Progenitor cell of endocrine pancreas (in vitro differentiated cells): Measurements from ENCODE around the gene CHST13. TPM values are rescaled to one million over a fixed set of nuclear protein-coding genes. Genes with fewer than 3 reads are reported as not detected.
A peak's percentile ranks its signal among the peaks of the same experiment; 100 is the strongest.

Source experiments
- DNase-seq: peaks from one replicate; pipeline ENCODE4 v3.0.0; 2021; ENCODE audit warnings: low spot score; ENCODE audit not compliant: unreplicated experiment
- H3K27ac Mint-ChIP-seq: 2 replicates; pipeline ENCODE4 v1.8.0; 2021; ENCODE audit warnings: mild to moderate bottlenecking, moderate library complexity, mixed read lengths
- H3K27me3 Mint-ChIP-seq: 2 replicates; pipeline ENCODE4 v1.8.0; 2021; ENCODE audit warnings: mixed read lengths
- H3K36me3 Mint-ChIP-seq: 2 replicates; pipeline ENCODE4 v1.8.0; 2022; ENCODE audit warnings: mixed read lengths; ENCODE audit not compliant: insufficient read depth
- H3K4me1 Mint-ChIP-seq: 2 replicates; pipeline ENCODE4 v1.8.0; 2021; ENCODE audit warnings: low read depth, mixed read lengths
- H3K4me3 Mint-ChIP-seq: 2 replicates; pipeline ENCODE4 v1.8.0; 2021; ENCODE audit warnings: low read depth, mild to moderate bottlenecking, moderate library complexity, mixed read lengths
- H3K9me3 Mint-ChIP-seq: 2 replicates; pipeline ENCODE4 v1.8.0; 2021; ENCODE audit warnings: low read depth, mixed read lengths
- total RNA-seq: library from RNA; stranded (reverse); gene quantifications from 2 replicates; pipeline ENCODE4 v1.2.1, GENCODE V29; 2021
- TF ChIP-seq, protein P1 (sequence below): fragments of 200-600 bp; sonication (generic); IDR thresholded peaks from one replicate; pipeline ENCODE4 v1.5.0; 2021; ENCODE audit warnings: antibody characterized with exemption, mild to moderate bottlenecking; ENCODE audit not compliant: unreplicated experiment

CHST13 gene
- total RNA-seq, 1 donor from 2014 or later, result 0.36 TPM

DNA sequence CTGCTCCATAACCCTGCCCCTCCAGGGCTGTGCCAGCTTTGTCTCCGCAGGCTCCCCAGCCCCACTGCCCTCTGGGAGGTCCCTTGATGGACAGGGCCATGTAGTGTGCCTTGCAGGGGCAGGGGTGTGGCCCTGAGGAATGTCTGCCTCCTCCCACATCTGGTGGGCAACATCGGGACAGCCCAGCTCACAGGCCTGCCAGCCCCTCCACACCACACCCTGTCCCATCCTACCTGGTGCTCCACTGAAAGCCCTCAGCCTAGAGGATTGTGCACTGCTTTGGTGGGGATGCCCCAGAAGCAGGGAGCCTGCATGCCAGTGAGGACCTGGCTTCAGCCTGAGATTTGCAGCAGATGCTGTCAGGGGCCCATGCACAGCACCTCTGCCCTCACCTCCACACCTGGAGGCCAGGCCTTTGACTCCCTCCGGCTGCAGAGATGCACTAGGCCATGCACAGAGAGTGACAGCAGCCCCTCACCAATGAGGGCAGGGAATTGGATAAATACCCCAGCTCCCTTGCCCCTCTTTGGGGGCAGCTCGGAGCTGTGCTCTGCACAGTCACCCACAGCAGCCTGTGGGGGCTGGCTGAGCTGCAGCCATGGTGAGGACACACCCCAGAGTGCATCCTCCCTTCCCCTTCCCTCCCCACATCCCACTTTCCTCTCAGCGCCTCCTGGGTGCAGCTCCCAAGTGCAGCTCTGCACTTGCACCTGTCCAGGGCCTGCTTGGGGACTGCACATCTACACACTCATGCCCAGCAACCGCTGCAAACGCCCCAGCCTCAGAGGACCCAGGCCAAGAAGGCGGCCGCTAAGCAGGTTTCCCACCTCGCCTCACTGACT, 32.1 kb downstream of the CHST13 start:
- no peaks in the 10 kb centered on the region for H3K4me1 Mint-ChIP-seq
- no peaks in the 10 kb centered on the region for H3K9me3 Mint-ChIP-seq
- H3K27ac Mint-ChIP-seq, result no peak overlapping the region
- peak; percentile 6 for DNase-seq
- no peak overlapping the region for H3K4me3 Mint-ChIP-seq
- H3K27me3 Mint-ChIP-seq, result peaks cover 3% of the 10 kb centered on the region
- TF ChIP-seq, protein P1, sequence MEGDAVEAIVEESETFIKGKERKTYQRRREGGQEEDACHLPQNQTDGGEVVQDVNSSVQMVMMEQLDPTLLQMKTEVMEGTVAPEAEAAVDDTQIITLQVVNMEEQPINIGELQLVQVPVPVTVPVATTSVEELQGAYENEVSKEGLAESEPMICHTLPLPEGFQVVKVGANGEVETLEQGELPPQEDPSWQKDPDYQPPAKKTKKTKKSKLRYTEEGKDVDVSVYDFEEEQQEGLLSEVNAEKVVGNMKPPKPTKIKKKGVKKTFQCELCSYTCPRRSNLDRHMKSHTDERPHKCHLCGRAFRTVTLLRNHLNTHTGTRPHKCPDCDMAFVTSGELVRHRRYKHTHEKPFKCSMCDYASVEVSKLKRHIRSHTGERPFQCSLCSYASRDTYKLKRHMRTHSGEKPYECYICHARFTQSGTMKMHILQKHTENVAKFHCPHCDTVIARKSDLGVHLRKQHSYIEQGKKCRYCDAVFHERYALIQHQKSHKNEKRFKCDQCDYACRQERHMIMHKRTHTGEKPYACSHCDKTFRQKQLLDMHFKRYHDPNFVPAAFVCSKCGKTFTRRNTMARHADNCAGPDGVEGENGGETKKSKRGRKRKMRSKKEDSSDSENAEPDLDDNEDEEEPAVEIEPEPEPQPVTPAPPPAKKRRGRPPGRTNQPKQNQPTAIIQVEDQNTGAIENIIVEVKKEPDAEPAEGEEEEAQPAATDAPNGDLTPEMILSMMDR, result no peak
- no peaks in the 10 kb centered on the region for H3K36me3 Mint-ChIP-seq

DNA sequence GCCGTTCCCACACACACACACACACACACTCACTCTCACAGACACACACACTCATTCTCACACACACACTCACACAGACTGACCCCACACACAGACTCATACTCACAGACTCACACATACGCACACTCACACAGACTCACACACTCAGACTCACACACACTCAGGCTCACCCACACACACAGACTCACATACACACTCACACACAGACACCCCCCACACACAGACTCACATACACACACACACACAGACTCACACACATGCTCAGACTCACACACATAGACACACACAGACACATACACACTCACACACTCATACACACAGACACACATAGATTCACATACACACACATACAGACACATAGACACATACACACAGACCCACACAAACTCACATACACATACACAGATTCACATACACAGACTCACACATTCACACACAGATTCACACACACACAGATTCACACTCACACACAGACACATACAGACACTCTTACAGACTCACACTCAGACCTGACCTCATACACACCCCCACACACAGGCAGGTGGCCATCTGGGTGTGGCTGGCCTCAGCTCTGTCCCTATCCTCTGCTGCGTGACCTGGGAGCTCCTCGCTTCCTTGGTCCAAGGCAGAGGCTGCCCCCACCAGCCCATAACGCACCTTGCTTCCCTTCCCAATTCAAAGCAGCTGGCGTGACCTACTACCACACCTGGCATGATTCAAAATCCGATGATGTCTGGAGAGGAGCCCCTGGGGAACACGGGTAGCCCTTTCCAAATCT, 32.9 kb downstream of the CHST13 start:
- Mint-ChIP-seq H3K9me3 (peaks cover 3% of the 10 kb centered on the region), H3K27me3 (peaks cover 3% of the 10 kb centered on the region), H3K27ac (no peak overlapping the region), H3K36me3 (no peaks in the 10 kb centered on the region), H3K4me1 (no peaks in the 10 kb centered on the region), H3K4me3 (no peak overlapping the region)
- TF ChIP-seq, protein P1, result no peak
- no peak for DNase-seq

DNA sequence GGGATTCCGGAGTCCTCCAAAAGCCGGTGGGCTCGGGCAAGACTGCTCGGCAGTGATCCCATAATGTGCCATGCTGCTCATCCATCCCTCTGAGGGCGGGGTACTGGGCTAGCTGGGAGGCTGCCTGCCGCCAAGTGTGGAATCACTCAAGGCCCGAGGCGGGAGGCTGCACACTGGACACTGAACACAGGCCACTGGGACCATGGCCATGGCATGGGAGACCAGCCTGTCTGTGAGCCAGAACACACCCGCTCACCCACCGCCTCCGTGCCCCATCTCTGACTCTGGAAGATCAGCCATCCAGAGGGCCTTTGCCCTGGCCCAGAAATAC, 33.4 kb downstream of the CHST13 start:
- TF ChIP-seq, protein P1, result no peak
- DNase-seq, result peak; percentile 5
- H3K4me1 Mint-ChIP-seq, result no peaks in the 10 kb centered on the region
- H3K4me3 Mint-ChIP-seq, result no peak overlapping the region
- no peak overlapping the region for H3K27ac Mint-ChIP-seq
- peaks cover 6% of the 10 kb centered on the region for H3K9me3 Mint-ChIP-seq
- no peaks in the 10 kb centered on the region for H3K36me3 Mint-ChIP-seq
- H3K27me3 Mint-ChIP-seq, result peaks cover 3% of the 10 kb centered on the region

DNA sequence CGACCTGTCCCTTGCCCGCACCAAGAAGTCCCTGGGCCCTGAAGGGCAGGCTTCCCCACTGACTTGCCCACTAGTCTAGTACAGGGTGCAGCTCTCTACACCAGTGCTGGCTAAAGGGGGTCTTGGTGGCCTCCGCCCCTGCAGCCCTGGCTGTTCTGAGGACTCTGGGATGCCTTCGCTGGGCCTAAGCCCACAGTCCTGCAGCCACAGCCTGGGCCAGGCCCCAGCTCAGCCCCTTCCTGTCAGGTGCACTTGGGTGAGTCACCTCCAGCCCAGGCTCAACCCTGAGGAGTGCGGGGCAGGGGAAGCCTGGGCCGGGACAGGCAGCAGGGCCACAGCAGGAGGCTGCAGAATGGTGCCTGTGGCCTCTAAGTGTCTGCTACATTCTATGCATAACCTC, 33.8 kb downstream of the CHST13 start:
- peaks cover 8% of the 10 kb centered on the region for H3K9me3 Mint-ChIP-seq
- H3K4me3 Mint-ChIP-seq, result no peak overlapping the region
- peak; percentile 7 for DNase-seq
- H3K4me1 Mint-ChIP-seq, result no peaks in the 10 kb centered on the region
- peaks cover under 1% of the 10 kb centered on the region for H3K36me3 Mint-ChIP-seq
- TF ChIP-seq, protein P1, result no peak
- H3K27me3 Mint-ChIP-seq, result peaks cover 3% of the 10 kb centered on the region
- H3K27ac Mint-ChIP-seq, result no peak overlapping the region

DNA sequence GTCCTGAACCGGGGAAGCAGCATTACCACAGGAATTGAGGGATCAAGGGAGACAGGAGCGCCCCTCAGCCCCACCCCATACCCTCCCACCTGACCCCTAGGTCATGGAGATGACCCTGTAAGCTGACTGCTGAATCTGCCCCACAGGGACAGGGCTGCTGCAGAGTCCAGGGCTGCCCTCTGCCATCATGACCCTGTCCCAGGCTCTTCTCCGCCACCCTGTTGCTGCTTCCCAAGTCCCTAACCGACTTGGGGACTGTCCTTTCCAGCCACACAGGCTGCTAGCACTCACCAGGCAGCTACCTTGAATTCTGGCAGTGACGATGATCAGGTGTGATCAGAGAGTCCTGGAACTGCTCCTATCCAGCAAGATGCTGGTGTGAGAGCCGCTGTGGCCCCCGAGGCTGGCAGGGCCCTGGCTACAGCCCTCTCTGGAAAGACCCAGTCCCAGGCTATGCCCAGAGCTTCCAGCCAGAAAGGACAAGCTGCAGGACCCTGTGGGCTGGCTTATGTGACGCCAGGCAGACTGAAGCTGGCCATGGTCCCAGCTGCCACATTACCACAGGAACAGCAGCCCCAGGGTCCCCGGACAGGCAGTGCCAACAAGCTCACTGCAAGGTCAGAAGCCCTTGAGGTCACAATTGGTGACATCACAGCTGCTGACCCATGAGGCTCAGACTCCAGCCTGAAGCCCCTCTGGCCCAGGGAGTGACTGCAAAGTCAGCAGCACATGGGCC, 34.5 kb downstream of the CHST13 start, which contains the start of gene C3orf22:
C3orf22 (minus strand) TSS at position 597 of the 736 bp plus-strand sequence. CDS start 5,542 bp downstream, outside the sequence.
- Mint-ChIP-seq H3K27me3 (peaks cover 2% of the 10 kb centered on the region), H3K9me3 (peaks cover 10% of the 10 kb centered on the region), H3K27ac (no peak within 1 kb of the TSS), H3K36me3 (peaks cover 2% of the 10 kb centered on the region), H3K4me3 (no peak within 1 kb of the TSS), H3K4me1 (no peaks in the 10 kb centered on the region)
- TF ChIP-seq, protein P1, result no peak
- peak; percentile 6 for DNase-seq
